Measurements from ENCODE around the gene RPRD1B. TPM values are rescaled to one million over a fixed set of nuclear protein-coding genes. Genes with fewer than 3 reads are reported as not detected.

RPRD1B gene
- total and polyA plus RNA-seq, 2 of the 13 experiments (the other 11 are each of a cell fraction or from before 2014, with no cell fraction given): 31.1 to 41.5 TPM

- TF ChIP-seq, protein P1, sequence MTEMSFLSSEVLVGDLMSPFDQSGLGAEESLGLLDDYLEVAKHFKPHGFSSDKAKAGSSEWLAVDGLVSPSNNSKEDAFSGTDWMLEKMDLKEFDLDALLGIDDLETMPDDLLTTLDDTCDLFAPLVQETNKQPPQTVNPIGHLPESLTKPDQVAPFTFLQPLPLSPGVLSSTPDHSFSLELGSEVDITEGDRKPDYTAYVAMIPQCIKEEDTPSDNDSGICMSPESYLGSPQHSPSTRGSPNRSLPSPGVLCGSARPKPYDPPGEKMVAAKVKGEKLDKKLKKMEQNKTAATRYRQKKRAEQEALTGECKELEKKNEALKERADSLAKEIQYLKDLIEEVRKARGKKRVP (CRISPR knock-in tag; IDR thresholded peaks at IDR 0.05): no peak
- TF ChIP-seq FOXJ3 (CRISPR knock-in tag; IDR thresholded peaks at IDR 0.05; ENCODE audit: borderline replicate concordance): peak; percentile 76; the same call in 1 of the 2 replicates
- TF ChIP-seq GFI1 (CRISPR knock-in tag; IDR thresholded peaks at IDR 0.05; ENCODE audit: borderline replicate concordance): peak; percentile 78; the same call in 1 of the 2 replicates
- no peak for TF ChIP-seq SYNCRIP (IDR thresholded peaks at IDR 0.05; ENCODE audit: insufficient read depth, low read depth, low read length)
- TF ChIP-seq RFXAP (CRISPR knock-in tag; IDR thresholded peaks at IDR 0.05; ENCODE audit: borderline replicate concordance): peak; percentile 81; the same call in 1 of the 2 replicates
- TF ChIP-seq, protein P2, sequence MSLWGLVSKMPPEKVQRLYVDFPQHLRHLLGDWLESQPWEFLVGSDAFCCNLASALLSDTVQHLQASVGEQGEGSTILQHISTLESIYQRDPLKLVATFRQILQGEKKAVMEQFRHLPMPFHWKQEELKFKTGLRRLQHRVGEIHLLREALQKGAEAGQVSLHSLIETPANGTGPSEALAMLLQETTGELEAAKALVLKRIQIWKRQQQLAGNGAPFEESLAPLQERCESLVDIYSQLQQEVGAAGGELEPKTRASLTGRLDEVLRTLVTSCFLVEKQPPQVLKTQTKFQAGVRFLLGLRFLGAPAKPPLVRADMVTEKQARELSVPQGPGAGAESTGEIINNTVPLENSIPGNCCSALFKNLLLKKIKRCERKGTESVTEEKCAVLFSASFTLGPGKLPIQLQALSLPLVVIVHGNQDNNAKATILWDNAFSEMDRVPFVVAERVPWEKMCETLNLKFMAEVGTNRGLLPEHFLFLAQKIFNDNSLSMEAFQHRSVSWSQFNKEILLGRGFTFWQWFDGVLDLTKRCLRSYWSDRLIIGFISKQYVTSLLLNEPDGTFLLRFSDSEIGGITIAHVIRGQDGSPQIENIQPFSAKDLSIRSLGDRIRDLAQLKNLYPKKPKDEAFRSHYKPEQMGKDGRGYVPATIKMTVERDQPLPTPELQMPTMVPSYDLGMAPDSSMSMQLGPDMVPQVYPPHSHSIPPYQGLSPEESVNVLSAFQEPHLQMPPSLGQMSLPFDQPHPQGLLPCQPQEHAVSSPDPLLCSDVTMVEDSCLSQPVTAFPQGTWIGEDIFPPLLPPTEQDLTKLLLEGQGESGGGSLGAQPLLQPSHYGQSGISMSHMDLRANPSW (CRISPR knock-in tag; IDR thresholded peaks at IDR 0.05; ENCODE audit: borderline replicate concordance): no peak; the same call in 1 of the 2 replicates
- TF ChIP-seq SP1 (IDR thresholded peaks at IDR 0.05): no peak
- no peak for TF ChIP-seq SP1 (CRISPR knock-in tag; IDR thresholded peaks at IDR 0.05)
- TF ChIP-seq ZNF101 (CRISPR knock-in tag; IDR thresholded peaks at IDR 0.05; ENCODE audit: borderline replicate concordance, low read depth): no peak
- TF ChIP-seq ZNF740 (CRISPR knock-in tag; IDR thresholded peaks at IDR 0.05): no peak
- no peak for TF ChIP-seq PAF1 (CRISPR knock-in tag; IDR thresholded peaks at IDR 0.05)
- peak; percentile 65; the same call in 1 of the 2 replicates for TF ChIP-seq NR2C2 (CRISPR knock-in tag; IDR thresholded peaks at IDR 0.05; ENCODE audit: borderline replicate concordance)
- no peak for TF ChIP-seq CEBPG (CRISPR knock-in tag; IDR thresholded peaks at IDR 0.05)
- peak; percentile 61 for TF ChIP-seq HDAC1 (CRISPR knock-in tag; IDR thresholded peaks at IDR 0.05)
- no peak for TF ChIP-seq RNF219 (CRISPR knock-in tag; IDR thresholded peaks at IDR 0.05)
- no peak for TF ChIP-seq ZNF10 (CRISPR knock-in tag; IDR thresholded peaks at IDR 0.05; ENCODE audit: borderline replicate concordance, low read depth)
- no peak for TF ChIP-seq ZNF253 (CRISPR knock-in tag; IDR thresholded peaks at IDR 0.05; ENCODE audit: borderline replicate concordance)
- TF ChIP-seq ZFP36 (IDR thresholded peaks at IDR 0.05; ENCODE audit: borderline replicate concordance, low read depth, low read length, partially characterized antibody): no peak
- no peak for TF ChIP-seq ZNF749 (CRISPR knock-in tag; IDR thresholded peaks at IDR 0.05; ENCODE audit: borderline replicate concordance)
- no peak for TF ChIP-seq ZNF367 (CRISPR knock-in tag; IDR thresholded peaks at IDR 0.05; ENCODE audit: borderline replicate concordance)
- TF ChIP-seq ZNF263 (CRISPR knock-in tag; IDR thresholded peaks at IDR 0.05): peak; percentile 55; the same call in 1 of the 2 replicates
- TF ChIP-seq MIER2 (CRISPR knock-in tag; IDR thresholded peaks at IDR 0.05): no peak
- TF ChIP-seq HMGA1 (CRISPR knock-in tag; conservative IDR thresholded peaks at IDR 0.05): no peak
- peak; percentile 68 for TF ChIP-seq SAP130 (CRISPR knock-in tag; IDR thresholded peaks at IDR 0.05; ENCODE audit: low read depth)
- peak; percentile 81; the same call in 1 of the 2 replicates for TF ChIP-seq ZNF296 (CRISPR knock-in tag; conservative IDR thresholded peaks at IDR 0.05)
Observed at GRCh38 chr20:37984018-37984785, 49.3 kb upstream of the RPRD1B start (continued).
